ENCODE measurements around the gene VPS13C. TPM values are rescaled to one million over a fixed set of nuclear protein-coding genes. Genes with fewer than 3 reads are reported as not detected.

VPS13C gene
- total RNA-seq, 1 donor from 2014 or later, result 51.6 TPM

- Histone ChIP-seq H3K9ac (no peak overlapping the region), H3K79me2 (ENCODE audit: low read depth) (no peaks in the 10 kb centered on the region), H3K36me3 (peaks cover 7% of the 10 kb centered on the region), H3K27ac (no peak overlapping the region), H3K4me1 (no peaks in the 10 kb centered on the region), H3K4me3 (no peak overlapping the region), H3K4me2 (no peak overlapping the region), H3F3A (ENCODE audit: low read depth) (no peaks in the 10 kb centered on the region), H3K27me3 (no peaks in the 10 kb centered on the region), H4K20me1 (ENCODE audit: low read depth) (no peaks in the 10 kb centered on the region), H3K9me3 (ENCODE audit: low read depth) (no peaks in the 10 kb centered on the region), H2AFZ (replicated peaks) (no peak overlapping the region)
- H3K36me3 Mint-ChIP-seq, result peaks cover 17% of the 10 kb centered on the region
- H3K4me3 Mint-ChIP-seq, result no peak overlapping the region
- DNase-seq (ENCODE audit: low spot score), result no peak
- no peaks in the 10 kb centered on the region for H3K27me3 Mint-ChIP-seq (ENCODE audit: insufficient read depth, low read depth)
- no peak overlapping the region for H3K27ac Mint-ChIP-seq
- no peak for TF ChIP-seq CTCF (IDR thresholded peaks at IDR 0.05)
- TF ChIP-seq EZH2 (IDR thresholded peaks at IDR 0.05), result no peak
- no peak for TF ChIP-seq EZH2phosphoT487 (IDR thresholded peaks at IDR 0.05)
- no peaks in the 10 kb centered on the region for H3K4me1 Mint-ChIP-seq
- H3K9me3 Mint-ChIP-seq, result no peaks in the 10 kb centered on the region
Observed at GRCh38 chr15:61908241-61908640, 152.0 kb downstream of the VPS13C start.

GRCh38 chr15:61907753-61908086 lies 152.5 kb downstream of the VPS13C start:
- no peak for TF ChIP-seq CTCF (IDR thresholded peaks at IDR 0.05)
- TF ChIP-seq EZH2phosphoT487 (IDR thresholded peaks at IDR 0.05), result no peak
- no peak for TF ChIP-seq EZH2 (IDR thresholded peaks at IDR 0.05)
- Histone ChIP-seq H3K9ac (no peak overlapping the region), H3F3A (ENCODE audit: low read depth) (no peaks in the 10 kb centered on the region), H4K20me1 (ENCODE audit: low read depth) (no peaks in the 10 kb centered on the region), H3K27ac (no peak overlapping the region), H3K79me2 (ENCODE audit: low read depth) (no peaks in the 10 kb centered on the region), H3K9me3 (ENCODE audit: low read depth) (no peaks in the 10 kb centered on the region), H2AFZ (replicated peaks) (no peak overlapping the region), H3K36me3 (peaks cover 11% of the 10 kb centered on the region), H3K4me3 (no peak overlapping the region), H3K4me2 (no peak overlapping the region), H3K4me1 (no peaks in the 10 kb centered on the region), H3K27me3 (no peaks in the 10 kb centered on the region)
- H3K27ac Mint-ChIP-seq, result no peak overlapping the region
- H3K9me3 Mint-ChIP-seq, result no peaks in the 10 kb centered on the region
- no peak overlapping the region for H3K4me3 Mint-ChIP-seq
- no peak for DNase-seq (ENCODE audit: low spot score)
- peaks cover 15% of the 10 kb centered on the region for H3K36me3 Mint-ChIP-seq
- H3K4me1 Mint-ChIP-seq, result no peaks in the 10 kb centered on the region
- no peaks in the 10 kb centered on the region for H3K27me3 Mint-ChIP-seq (ENCODE audit: insufficient read depth, low read depth)

- H2AFZ ChIP-seq (replicated peaks), result no peak overlapping the region
- H3K9ac ChIP-seq, result no peak overlapping the region
- H3K9me3 ChIP-seq (ENCODE audit: low read depth), result no peaks in the 10 kb centered on the region
- Mint-ChIP-seq H3K27me3 (ENCODE audit: insufficient read depth, low read depth) (no peaks in the 10 kb centered on the region), H3K4me3 (no peak overlapping the region), H3K9me3 (peaks cover 2% of the 10 kb centered on the region), H3K4me1 (no peaks in the 10 kb centered on the region), H3K36me3 (peaks cover 18% of the 10 kb centered on the region), H3K27ac (no peak overlapping the region)
- H3K36me3 ChIP-seq, result peaks cover 11% of the 10 kb centered on the region
- no peak overlapping the region for H3K4me2 ChIP-seq
- no peaks in the 10 kb centered on the region for H3K27me3 ChIP-seq
- H3F3A ChIP-seq (ENCODE audit: low read depth), result no peaks in the 10 kb centered on the region
- H3K79me2 ChIP-seq (ENCODE audit: low read depth), result no peaks in the 10 kb centered on the region
- no peak for DNase-seq (ENCODE audit: low spot score)
- H3K4me1 ChIP-seq, result no peaks in the 10 kb centered on the region
- no peak overlapping the region for H3K4me3 ChIP-seq
- H4K20me1 ChIP-seq (ENCODE audit: low read depth), result no peaks in the 10 kb centered on the region
- TF ChIP-seq CTCF (IDR thresholded peaks at IDR 0.05) (no peak), EZH2phosphoT487 (IDR thresholded peaks at IDR 0.05) (no peak), EZH2 (IDR thresholded peaks at IDR 0.05) (no peak)
- H3K27ac ChIP-seq, result no peak overlapping the region
Observed at GRCh38 chr15:61906961-61907752, 153.1 kb downstream of the VPS13C start.

Measured in neural progenitor cell (in vitro differentiated cells).